Measurements from ENCODE around the gene STK38L. TPM values are rescaled to one million over a fixed set of nuclear protein-coding genes. Genes with fewer than 3 reads are reported as not detected.

The STK38L gene
- total and polyA plus RNA-seq, 10 of the 15 experiments (the other 5 are each of a cell fraction or from before 2014, with no cell fraction given): 43.0 to 154 (median 115) TPM

GRCh38 chr12:27284751-27285150 lies 40.7 kb downstream of the STK38L start (continued):
- TF ChIP-seq STAT1 (conservative IDR thresholded peaks at IDR 0.05): no peak
- no peak for TF ChIP-seq ZNF24 (IDR thresholded peaks at IDR 0.05)
- TF ChIP-seq ZNF384 (IDR thresholded peaks at IDR 0.05; ENCODE audit: borderline replicate concordance, low read depth, low read length): peak; percentile 80
- TF ChIP-seq ELK1 (IDR thresholded peaks at IDR 0.05; ENCODE audit: low read depth, low read length): no peak
- TF ChIP-seq ZNF274 (IDR thresholded peaks at IDR 0.05; ENCODE audit: insufficient read depth, insufficient read length): no peak
- peak; percentile 69 to 77; a peak in 3 of 4 replicates for TF ChIP-seq EP300 (IDR thresholded peaks at IDR 0.05; ENCODE audit: borderline replicate concordance in 1 of 2, control insufficient read depth in 1 of 2, low read depth in 2 of 2, low read length in 2 of 2)
- TF ChIP-seq RFX5 (IDR thresholded peaks at IDR 0.05; ENCODE audit: low read depth, low read length): no peak
- no peak for TF ChIP-seq NFYB (IDR thresholded peaks at IDR 0.05; ENCODE audit: insufficient read depth, low read depth, low read length)
- TF ChIP-seq MLLT1 (IDR thresholded peaks at IDR 0.05): 0 out of 2 replicates have a peak, but pooled peaks have one; percentile 34
- no peak for TF ChIP-seq RBBP5 (conservative IDR thresholded peaks at IDR 0.05)
- TF ChIP-seq SKIL (IDR thresholded peaks at IDR 0.05; ENCODE audit: low read depth, poor library complexity, severe bottlenecking): peak; percentile 97
- no peak for TF ChIP-seq BCLAF1 (IDR thresholded peaks at IDR 0.05)
- no peak for TF ChIP-seq ETV6 (conservative IDR thresholded peaks at IDR 0.05 in 1 of 2, IDR thresholded peaks at IDR 0.05 in 1 of 2; ENCODE audit: borderline replicate concordance in 1 of 2, low read depth in 1 of 2)
- TF ChIP-seq NBN (IDR thresholded peaks at IDR 0.05): no peak; the same call in 1 of the 2 replicates
- peak; percentile 27; the same call in 1 of the 2 replicates for TF ChIP-seq PML (IDR thresholded peaks at IDR 0.05; ENCODE audit: low read length)
- TF ChIP-seq PBX3 (IDR thresholded peaks at IDR 0.05; ENCODE audit: insufficient replicate concordance, low read depth, low read length): no peak
- TF ChIP-seq STAT3 (IDR thresholded peaks at IDR 0.05; ENCODE audit: low read depth, low read length): no peak
- TF ChIP-seq POU2F2 (IDR thresholded peaks at IDR 0.05; ENCODE audit: borderline replicate concordance, low read depth, low read length): no peak

Data from GM12878 (cell line).